GM04504 (cell line): ENCODE results near the gene ALDH4A1.
"Not testable (repeated sequence)": the region's sequence is repeated elsewhere in the genome, so short reads cannot be mapped to it uniquely, and the experiment has no call there.

Source experiments
- DNase-seq: peaks from one replicate; pipeline ENCODE4 v3.0.0-alpha.2; 2012; ENCODE audit warnings: low read depth

The ALDH4A1 gene

GRCh38 chr1:18878538-18879214 is 23.7 kb downstream of the ALDH4A1 start:
- no peak for DNase-seq

- DNase-seq = no peak
Measured at GRCh38 chr1:18877282-18877681, 25.1 kb downstream of the ALDH4A1 start.

GRCh38 chr1:18876210-18876609 is 26.1 kb downstream of the ALDH4A1 start:
- no peak for DNase-seq

GRCh38 chr1:18875796-18876128 is 26.6 kb downstream of the ALDH4A1 start:
- no peak for DNase-seq

GRCh38 chr1:18875107-18875795 is 27.1 kb downstream of the ALDH4A1 start:
- peak; percentile 52 for DNase-seq

GRCh38 chr1:18874600-18874999 is 27.8 kb downstream of the ALDH4A1 start:
- DNase-seq = no peak

GRCh38 chr1:18874036-18874435 is 28.3 kb downstream of the ALDH4A1 start:
- no peak for DNase-seq

GRCh38 chr1:18872071-18872611 is 30.2 kb downstream of the ALDH4A1 start:
- DNase-seq = no peak

GRCh38 chr1:18871401-18872070 is 30.8 kb downstream of the ALDH4A1 start:
- no peak for DNase-seq

GRCh38 chr1:18870957-18871356 is 31.4 kb downstream of the ALDH4A1 start:
- no peak for DNase-seq

- DNase-seq = not testable (repeated sequence)
Measured at GRCh38 chr1:18870595-18870865, 31.8 kb downstream of the ALDH4A1 start.

GRCh38 chr1:18869847-18870594 is 32.3 kb downstream of the ALDH4A1 start:
- DNase-seq = no peak

GRCh38 chr1:18868801-18869424 is 33.4 kb downstream of the ALDH4A1 start:
- no peak for DNase-seq

- no peak for DNase-seq
Measured at GRCh38 chr1:18868354-18868753, 34.0 kb downstream of the ALDH4A1 start.

- no peak for DNase-seq
Measured at GRCh38 chr1:18866846-18867245, 35.5 kb downstream of the ALDH4A1 start.

GRCh38 chr1:18866314-18866713 is 36.0 kb downstream of the ALDH4A1 start:
- no peak for DNase-seq

GRCh38 chr1:18865176-18865575 is 37.2 kb downstream of the ALDH4A1 start:
- DNase-seq = no peak

- no peak for DNase-seq
Measured at GRCh38 chr1:18861590-18861989, 40.8 kb downstream of the ALDH4A1 start.

GRCh38 chr1:18861082-18861481 is 41.3 kb downstream of the ALDH4A1 start:
- no peak for DNase-seq

GRCh38 chr1:18859560-18859959 is 42.8 kb downstream of the ALDH4A1 start, which contains the start of gene TAS1R2:
Gene TAS1R2, minus strand, starts transcription at chr1:18859660. Its CDS starts 0 bp downstream, at chr1:18859660.
- no peak for DNase-seq

GRCh38 chr1:18858070-18858688 is 44.2 kb downstream of the ALDH4A1 start:
- no peak for DNase-seq

GRCh38 chr1:18856435-18856834 is 45.9 kb downstream of the ALDH4A1 start:
- DNase-seq = no peak
